Ovary (tissue), 9 donors: ENCODE data around the gene CRYL1. TPM values are rescaled to one million over a fixed set of nuclear protein-coding genes. Genes with fewer than 3 reads are reported as not detected.

Experiments used
- DNase-seq, 5 donors: peaks; one replicate each; pipeline ENCODE4 v3.0.0-alpha.2; 2019 to 2020
- H3K27ac ChIP-seq, 2 donors: fragments of 200-600 bp; one replicate each; pipeline versions ENCODE4 v1.5.1 to v1.8.0; 2019 to 2022
- H3K27me3 ChIP-seq: fragments of 200-600 bp; one replicate; pipeline ENCODE4 v1.8.0; 2022
- H3K36me3 ChIP-seq: fragments of 200-600 bp; sonication (generic); one replicate; pipeline ENCODE4 v1.5.1; 2019
- H3K4me1 ChIP-seq: one replicate; pipeline ENCODE4 v1.8.1; 2013; ENCODE audit warnings: mild to moderate bottlenecking, moderate library complexity; ENCODE audit not compliant: insufficient read depth
- H3K4me3 ChIP-seq: fragments of 200-600 bp; sonication (generic); one replicate; pipeline ENCODE4 v1.5.1; 2017
- H3K9me3 ChIP-seq, 2 donors: fragments of 200-600 bp in 1 of 2; sonication (generic) in 1 of 2; one replicate each; pipeline versions ENCODE4 v1.5.1 to v1.8.1; 2013 to 2019; ENCODE audit warnings: mild to moderate bottlenecking in 1 of 2, moderate library complexity in 1 of 2
- EP300 ChIP-seq: sonication (generic); formaldehyde crosslinking; IDR thresholded peaks from one replicate; pipeline ENCODE4 v1.6.1; 2017; ENCODE audit warnings: antibody characterized with exemption
- POLR2A ChIP-seq: fragments of 450-650 bp; IDR thresholded peaks from one replicate; pipeline ENCODE4 v1.6.1; 2017; ENCODE audit warnings: antibody characterized with exemption, mild to moderate bottlenecking, moderate library complexity
- WGBS, 3 donors: extraction: QIAGEN DNeasy Blood & Tissue Kit in 1 of 3; methylation state at CpG; one replicate each; pipeline versions ENCODE4 v1.1.5 to v1.1.7; 2013 to 2017; 5-methylcytosine and 5-hydroxymethylcytosine counted together
- intact Hi-C, 4 donors: fragments of 100-400 bp; cut with DNase I; formaldehyde crosslinking; loops; one replicate each; pipeline versions ENCODE4 v1.11.0 to v1.15.1; 2022 to 2023
- polyA plus RNA-seq, 2 donors: library from polyadenylated mRNA; stranded (reverse); fragments of 200-250 nt in 1 of 2; fragments of 350-450 nt in 1 of 2; fragmentation: Illumina TruSeq in 1 of 2; extraction: RNeasy Lipid Tissue Mini Kit (QIAGEN cat#74804) in 1 of 2; gene quantifications; one replicate each; pipeline ENCODE4 v1.2.3, GENCODE V29; 2013 to 2014
- total RNA-seq, 7 donors: library from RNA; depleted of rRNA in 2 of 7; stranded (reverse); fragments of >200 nt in 2 of 7; fragmentation: NEBNext Ultra II Directional in 3 of 7; extraction: Animal tissue kit (Norgen Biotek cat#: 25700) in 3 of 7; gene quantifications; one replicate each; pipeline versions ENCODE4 v1.1.0 to v1.2.4, GENCODE V29; 2016 to 2023
- TF ChIP-seq, protein P1 (sequence below), 3 donors: fragments of 450-650 bp in 2 of 3; fragments of 200-600 bp in 1 of 3; IDR thresholded peaks; one replicate each; pipeline versions ENCODE4 v1.5.1 to v1.8.0; 2016 to 2022; ENCODE audit warnings: antibody characterized with exemption in 3 of 3, mild to moderate bottlenecking in 1 of 3
- donor health status: DM: no; HTN: no; CAD: no; lungs with moderate emphysema.
- donor health status: DM: no; HTN: no; CAD: no.
- donor health status: Bipolar disorder and iron deficiency.
- donor health status: DM: yes; HTN: yes; CAD: no.
- donor health status: DM: no; HTN: no; CAD: no.
- donor health status: DM: yes; HTN: yes; CAD: no.

The CRYL1 gene
- total and polyA plus RNA-seq, 9 donors, result 17.3 to 41.7 (median 25.8) TPM

DNA sequence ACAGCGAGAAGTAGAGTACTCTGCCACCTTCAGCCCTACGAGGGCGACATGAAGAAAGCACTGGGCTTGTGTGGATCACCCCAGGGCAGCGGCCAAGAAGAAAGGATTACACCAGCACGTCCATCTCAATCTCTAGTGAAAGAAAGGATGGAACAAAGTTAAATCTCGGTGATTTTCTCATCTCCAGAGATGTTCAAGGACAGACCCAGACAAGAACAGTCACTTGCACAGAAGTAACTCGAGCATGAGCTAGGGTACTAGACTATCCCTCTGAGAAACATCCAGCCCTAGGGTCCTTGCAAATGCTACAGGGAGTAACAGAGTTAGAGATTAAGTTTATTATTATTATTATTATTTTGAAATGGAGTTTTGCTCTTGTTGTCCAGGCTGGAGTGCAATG lies 106.7 kb downstream of the CRYL1 start:
- WGBS, 3 donors, result 96 to 98% (median 96%) methylated on average over 7 of the region's 7 CpGs
- Histone ChIP-seq H3K4me3 (no peak overlapping the region), H3K9me3 (no peaks in the 10 kb centered on the region), H3K27ac (no peak overlapping the region), H3K27me3 (no peaks in the 10 kb centered on the region), H3K4me1 (peaks cover 4% of the 10 kb centered on the region), H3K36me3 (no peaks in the 10 kb centered on the region)
- DNase-seq, result no peak
- intact Hi-C loops, result no loop called here
- TF ChIP-seq, protein P1, sequence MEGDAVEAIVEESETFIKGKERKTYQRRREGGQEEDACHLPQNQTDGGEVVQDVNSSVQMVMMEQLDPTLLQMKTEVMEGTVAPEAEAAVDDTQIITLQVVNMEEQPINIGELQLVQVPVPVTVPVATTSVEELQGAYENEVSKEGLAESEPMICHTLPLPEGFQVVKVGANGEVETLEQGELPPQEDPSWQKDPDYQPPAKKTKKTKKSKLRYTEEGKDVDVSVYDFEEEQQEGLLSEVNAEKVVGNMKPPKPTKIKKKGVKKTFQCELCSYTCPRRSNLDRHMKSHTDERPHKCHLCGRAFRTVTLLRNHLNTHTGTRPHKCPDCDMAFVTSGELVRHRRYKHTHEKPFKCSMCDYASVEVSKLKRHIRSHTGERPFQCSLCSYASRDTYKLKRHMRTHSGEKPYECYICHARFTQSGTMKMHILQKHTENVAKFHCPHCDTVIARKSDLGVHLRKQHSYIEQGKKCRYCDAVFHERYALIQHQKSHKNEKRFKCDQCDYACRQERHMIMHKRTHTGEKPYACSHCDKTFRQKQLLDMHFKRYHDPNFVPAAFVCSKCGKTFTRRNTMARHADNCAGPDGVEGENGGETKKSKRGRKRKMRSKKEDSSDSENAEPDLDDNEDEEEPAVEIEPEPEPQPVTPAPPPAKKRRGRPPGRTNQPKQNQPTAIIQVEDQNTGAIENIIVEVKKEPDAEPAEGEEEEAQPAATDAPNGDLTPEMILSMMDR (IDR thresholded peaks at IDR 0.05), result no peak
- TF ChIP-seq EP300, result no peak
- no peak for TF ChIP-seq POLR2A

DNA sequence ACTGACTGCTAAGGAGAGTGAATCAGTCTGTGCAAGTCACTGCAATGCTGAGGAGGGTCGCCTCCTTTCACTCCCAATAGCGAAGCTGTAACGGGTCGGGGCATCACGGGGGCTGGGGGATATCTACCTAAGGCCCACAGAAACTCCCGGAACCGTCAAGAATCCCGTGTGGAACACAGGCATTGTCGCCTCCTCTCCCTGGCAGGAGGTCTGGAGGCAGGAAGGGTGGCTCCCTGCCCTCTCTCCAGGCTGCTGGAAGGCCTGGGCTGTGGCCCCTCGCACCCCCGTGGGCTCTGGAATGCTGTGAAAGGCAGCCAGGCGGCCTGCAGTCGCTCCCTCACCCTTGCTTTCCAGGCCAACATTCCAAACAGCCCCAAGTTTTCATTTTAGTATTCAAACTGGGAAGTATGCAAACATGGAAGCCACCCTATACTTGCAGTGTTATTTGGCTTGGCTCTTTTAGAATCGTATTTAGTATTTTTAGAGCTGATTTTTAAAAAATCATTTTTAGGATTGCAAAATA lies 109.4 kb downstream of the CRYL1 start:
- Histone ChIP-seq H3K36me3 (no peaks in the 10 kb centered on the region), H3K4me1 (peaks cover 4% of the 10 kb centered on the region), H3K9me3 (no peaks in the 10 kb centered on the region), H3K4me3 (no peak overlapping the region), H3K27ac (no peak overlapping the region), H3K27me3 (no peaks in the 10 kb centered on the region)
- intact Hi-C loops, result no loop called here
- no peak for DNase-seq
- TF ChIP-seq EP300, result no peak
- no peak for TF ChIP-seq POLR2A
- TF ChIP-seq, protein P1 (IDR thresholded peaks at IDR 0.05), result no peak
- WGBS, 3 donors, result 22 to 52% (median 33%) methylated on average over 14 of the region's 14 CpGs

DNA sequence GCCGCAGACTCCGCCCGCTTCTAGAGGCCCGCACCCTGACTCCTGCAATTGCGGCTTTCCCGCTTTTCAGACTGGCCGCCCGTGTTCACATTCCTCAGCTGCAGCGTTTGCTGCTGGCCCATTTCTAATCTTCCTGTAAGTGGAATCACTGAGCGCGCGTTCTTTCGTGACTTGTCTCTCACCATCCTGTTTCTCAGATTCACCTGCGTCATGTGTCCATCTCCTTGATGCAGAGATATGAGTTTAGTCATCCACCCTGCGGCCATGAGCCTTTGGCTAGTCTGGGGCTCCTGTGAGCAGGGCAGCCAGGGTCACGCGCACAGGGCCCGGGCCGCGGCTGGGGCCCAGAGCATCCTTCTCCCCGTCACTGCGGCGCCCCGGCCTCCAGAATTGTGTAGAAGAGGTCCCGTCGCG lies 110.0 kb downstream of the CRYL1 start:
- H3K4me3 ChIP-seq, result no peak overlapping the region
- TF ChIP-seq, protein P1 (IDR thresholded peaks at IDR 0.05), result no peak
- TF ChIP-seq EP300 (no peak), POLR2A (no peak)
- no peaks in the 10 kb centered on the region for H3K27me3 ChIP-seq
- no peak overlapping the region for H3K27ac ChIP-seq
- H3K36me3 ChIP-seq, result no peaks in the 10 kb centered on the region
- peaks cover 4% of the 10 kb centered on the region for H3K4me1 ChIP-seq
- no peaks in the 10 kb centered on the region for H3K9me3 ChIP-seq
- no peak for DNase-seq
- intact Hi-C loops, result no loop called here
- 95 to 98% (median 97%) methylated on average over 27 of the region's 27 CpGs for WGBS, 3 donors

- Histone ChIP-seq H3K36me3 (no peaks in the 10 kb centered on the region), H3K4me3 (no peak overlapping the region), H3K27me3 (no peaks in the 10 kb centered on the region), H3K27ac (no peak overlapping the region), H3K9me3 (no peaks in the 10 kb centered on the region), H3K4me1 (peaks cover 4% of the 10 kb centered on the region)
- TF ChIP-seq, protein P1 (IDR thresholded peaks at IDR 0.05), result no peak
- TF ChIP-seq EP300 (no peak), POLR2A (no peak)
- 90 to 96% (median 92%) methylated on average over 31 of the region's 31 CpGs for WGBS, 3 donors
- no peak for DNase-seq
- intact Hi-C loops, result no loop called here
Measured at GRCh38 chr13:20415306-20415679, 110.4 kb downstream of the CRYL1 start.
